ENCODE measurements around the gene TNIP2.
A peak's percentile ranks its signal among the peaks of the same experiment; 100 is the strongest.

TNIP2 gene

DNA sequence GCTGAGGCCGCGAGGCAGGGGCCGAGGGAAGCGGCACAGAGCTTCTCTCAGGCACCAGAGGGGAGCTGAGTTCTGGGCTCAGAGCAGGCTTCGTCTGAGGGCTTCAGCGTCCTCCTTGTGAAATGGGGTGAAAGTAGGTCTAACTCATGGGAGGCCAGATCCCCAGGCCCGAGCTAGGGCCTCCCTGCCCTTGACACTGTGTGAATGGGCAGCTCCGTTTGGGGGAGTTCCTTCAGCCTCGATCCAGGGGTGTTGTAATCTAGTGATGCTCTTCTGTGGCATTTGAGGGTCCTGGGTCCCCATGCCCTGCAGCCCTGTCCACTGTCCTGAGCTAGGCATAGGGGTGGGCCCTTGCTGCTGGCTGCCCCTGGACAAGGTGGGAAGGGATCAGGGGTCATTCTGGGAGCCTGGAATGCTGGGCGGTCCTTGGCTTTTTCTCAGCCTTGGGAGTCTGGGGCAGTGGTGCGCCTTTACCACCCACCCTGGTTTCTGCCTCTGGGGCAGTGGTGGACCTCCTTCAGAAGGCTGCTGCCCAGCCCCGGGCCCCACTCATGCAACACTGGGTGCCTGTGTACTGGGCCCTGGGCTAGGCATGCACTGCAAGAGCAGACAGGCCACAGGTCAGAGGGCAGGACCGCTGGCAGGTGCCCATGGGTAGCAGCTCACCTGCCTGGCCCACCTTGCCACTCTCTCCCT, 40.9 kb upstream of the TNIP2 start:
- Histone ChIP-seq H3K9me3 (no peaks in the 10 kb centered on the region), H3K4me1 (peaks cover 5% of the 10 kb centered on the region; the same call in 1 of the 2 replicates), H3K4me3 (no peak overlapping the region), H3K27me3 (ENCODE audit: low read depth) (no peaks in the 10 kb centered on the region), H3K36me3 (replicated peaks) (no peaks in the 10 kb centered on the region)
- DNase-seq (ENCODE audit: low spot score in 2 of 2), result no peak
- in situ Hi-C loops (cut with MboI; ENCODE audit: low sequenced_read_pairs), result no loop called here

DNA sequence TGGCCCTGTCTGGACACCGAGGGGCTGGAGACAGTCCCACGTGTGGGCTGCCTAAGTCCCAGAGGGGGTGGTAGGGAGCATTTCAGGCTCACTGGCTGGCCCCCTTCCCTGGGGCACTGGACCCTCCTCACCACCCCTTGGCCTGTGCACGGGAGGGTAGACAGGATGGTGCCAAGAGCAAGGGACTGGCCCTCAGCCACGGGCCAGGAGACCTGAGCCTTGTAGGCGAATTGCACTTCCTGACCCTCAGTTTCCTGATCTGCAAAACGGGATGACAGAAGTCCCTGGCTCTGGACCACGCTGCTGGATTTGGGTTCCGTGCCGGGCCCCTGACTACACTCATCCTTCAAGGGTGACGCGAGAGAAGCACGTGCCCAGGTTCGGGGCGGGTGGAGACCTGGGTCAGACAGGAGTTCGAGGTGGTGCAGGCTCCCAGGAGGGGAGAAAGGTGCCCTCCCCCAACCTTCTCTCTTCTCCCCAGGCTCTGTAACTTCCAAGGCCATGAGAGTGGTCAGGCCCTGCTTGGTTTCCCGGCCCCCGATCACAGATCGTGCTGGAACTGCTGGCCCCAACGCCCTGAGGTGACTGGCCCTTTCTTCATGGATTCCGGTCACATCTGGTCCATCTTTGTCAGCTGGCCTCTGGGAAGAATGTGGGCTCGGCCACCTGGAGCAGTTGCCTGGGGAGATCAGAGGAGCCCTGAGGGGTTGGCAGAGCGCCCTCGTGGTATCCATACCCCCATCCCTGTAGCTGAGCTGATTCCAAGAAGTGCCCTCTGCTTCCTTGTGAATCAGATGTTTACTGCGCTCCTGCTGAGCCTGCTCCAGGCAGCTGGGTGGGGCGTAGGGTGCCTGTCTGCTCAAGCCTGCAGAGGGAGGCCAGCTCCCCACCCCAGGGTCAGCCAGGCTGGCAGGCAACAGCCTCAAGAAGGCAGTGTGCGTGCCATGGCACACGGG, 40.0 kb upstream of the TNIP2 start:
- H3K4me3 ChIP-seq, result no peak overlapping the region
- in situ Hi-C loops (cut with MboI; ENCODE audit: low sequenced_read_pairs), result no loop called here
- peak in 1 of 2 experiments; percentile 6 for DNase-seq (ENCODE audit: low spot score in 2 of 2)
- peaks cover 5% of the 10 kb centered on the region; the same call in 1 of the 2 replicates for H3K4me1 ChIP-seq
- no peaks in the 10 kb centered on the region for H3K36me3 ChIP-seq (replicated peaks)
- H3K27me3 ChIP-seq (ENCODE audit: low read depth), result no peaks in the 10 kb centered on the region
- no peaks in the 10 kb centered on the region for H3K9me3 ChIP-seq

DNA sequence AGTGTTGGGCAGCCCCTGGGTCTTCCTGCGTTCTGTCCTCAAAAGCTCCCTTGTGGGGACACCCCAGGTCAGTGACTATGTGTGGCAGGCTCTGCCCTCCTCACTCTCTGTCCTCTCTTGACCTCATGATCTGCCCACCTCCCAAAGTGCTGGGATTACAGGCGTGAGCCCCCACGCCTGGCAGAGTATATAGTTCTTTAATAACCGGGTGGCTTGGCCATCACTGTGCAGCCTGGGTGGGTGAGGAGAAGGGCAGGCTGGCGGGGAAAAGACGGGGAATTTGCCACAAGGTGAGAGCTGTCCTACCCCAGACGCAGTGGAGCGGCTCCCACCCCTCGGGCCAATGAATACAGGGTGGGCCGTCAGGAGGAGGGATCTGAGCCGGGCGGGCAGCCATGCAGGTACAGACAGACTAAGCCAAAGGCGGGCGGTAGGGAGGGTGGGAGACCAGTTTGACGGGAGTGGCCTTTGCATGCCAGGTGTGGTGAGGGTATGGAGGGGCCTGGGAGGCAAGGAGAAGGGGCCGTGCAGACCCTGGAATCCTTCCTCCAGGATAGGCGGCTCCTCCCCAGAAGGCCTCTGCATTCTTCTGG, 39.3 kb upstream of the TNIP2 start:
- in situ Hi-C loops (cut with MboI; ENCODE audit: low sequenced_read_pairs), result no loop called here
- peaks cover 5% of the 10 kb centered on the region; the same call in 1 of the 2 replicates for H3K4me1 ChIP-seq
- no peak overlapping the region for H3K4me3 ChIP-seq
- H3K36me3 ChIP-seq (replicated peaks), result no peaks in the 10 kb centered on the region
- no peaks in the 10 kb centered on the region for H3K9me3 ChIP-seq
- no peak for DNase-seq (ENCODE audit: low spot score in 2 of 2)
- no peaks in the 10 kb centered on the region for H3K27me3 ChIP-seq (ENCODE audit: low read depth)

DNA sequence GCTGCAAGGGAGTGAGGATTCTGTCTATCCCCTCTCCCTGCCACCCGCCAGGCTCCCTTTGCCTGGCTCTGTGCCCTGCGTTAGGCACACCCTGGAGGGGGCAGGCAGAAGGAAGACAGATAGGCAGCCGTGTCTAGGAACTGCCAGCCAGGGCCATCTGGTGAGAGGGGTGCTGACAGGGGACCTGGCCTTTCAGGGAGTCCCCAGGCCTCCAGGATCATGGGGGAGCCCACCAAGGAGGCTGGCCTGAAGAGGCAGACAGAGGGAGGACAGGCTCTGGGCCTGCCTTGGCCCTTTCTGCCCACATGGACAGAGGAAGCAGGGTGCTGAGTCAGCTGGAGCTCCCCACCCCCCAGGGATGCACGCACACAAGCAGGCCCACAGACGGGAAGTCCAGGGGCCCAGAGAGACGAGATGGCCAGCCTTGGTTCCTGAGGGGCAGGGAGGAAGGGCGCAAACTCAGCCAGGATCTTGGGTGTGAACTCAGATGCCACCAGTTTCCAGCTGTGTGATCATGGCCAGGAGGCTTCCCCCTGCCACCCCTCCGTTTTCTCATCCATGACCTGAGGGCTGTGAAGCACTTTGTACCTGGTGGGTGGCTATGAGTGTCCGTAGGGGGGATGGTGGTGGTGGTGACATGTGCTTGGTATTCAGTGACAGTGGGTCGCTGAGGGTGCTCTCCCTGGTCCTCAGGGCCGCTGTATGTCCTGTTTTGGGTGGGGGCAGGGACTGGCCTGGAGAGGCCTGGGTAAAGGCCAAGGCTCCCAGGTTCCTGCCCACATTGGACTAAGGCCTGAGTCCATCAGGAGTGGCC, 38.6 kb upstream of the TNIP2 start:
- no peak for DNase-seq (ENCODE audit: low spot score in 2 of 2)
- in situ Hi-C loops (cut with MboI; ENCODE audit: low sequenced_read_pairs), result no loop called here
- Histone ChIP-seq H3K27me3 (ENCODE audit: low read depth) (no peaks in the 10 kb centered on the region), H3K4me3 (no peak overlapping the region), H3K36me3 (replicated peaks) (no peaks in the 10 kb centered on the region), H3K9me3 (no peaks in the 10 kb centered on the region), H3K4me1 (peaks cover 5% of the 10 kb centered on the region; the same call in 1 of the 2 replicates)

DNA sequence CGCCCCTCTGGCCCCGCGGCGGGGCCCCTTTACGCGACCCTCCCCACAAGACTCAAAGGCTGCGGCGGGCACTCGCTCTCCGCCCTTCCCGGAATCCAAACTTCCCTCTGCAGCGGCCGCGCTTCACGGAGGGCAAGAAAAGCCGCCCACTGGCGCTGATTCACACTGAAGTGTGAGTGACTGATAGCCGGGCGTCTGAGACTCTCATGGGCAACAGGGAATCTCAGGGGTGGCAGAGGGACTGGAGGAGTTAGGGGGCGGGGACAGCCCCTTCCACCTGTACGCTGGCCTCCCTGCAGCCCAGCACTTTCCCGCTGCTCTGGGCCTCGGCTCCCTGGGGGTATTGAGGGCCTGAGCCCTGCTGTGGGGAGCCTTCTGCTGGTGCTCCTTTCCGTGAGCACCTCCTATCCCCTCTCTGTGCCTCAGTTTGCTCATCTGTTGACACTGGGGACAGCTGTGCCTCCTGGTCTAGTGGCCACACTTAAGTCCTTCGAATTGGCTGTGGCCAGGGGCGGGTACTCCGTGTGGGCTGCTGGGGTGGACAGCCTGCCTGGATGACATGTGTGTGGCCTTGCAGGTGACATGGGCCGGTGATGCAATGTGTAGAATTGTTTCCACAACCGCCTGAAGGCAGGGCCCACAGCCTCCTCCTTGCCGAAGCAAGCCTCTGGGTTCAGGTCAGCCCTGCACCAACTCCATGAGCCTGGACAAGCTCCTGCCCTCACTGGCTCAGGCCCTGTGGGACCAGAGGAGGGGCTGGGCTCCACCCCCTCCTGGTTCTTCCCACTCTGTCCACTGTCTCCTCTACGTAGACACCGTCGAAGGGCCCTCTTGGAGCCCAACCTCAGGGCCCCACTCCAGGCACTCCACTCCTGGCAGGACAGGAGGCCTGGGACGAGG, 37.7 kb upstream of the TNIP2 start:
- Histone ChIP-seq H3K9me3 (no peaks in the 10 kb centered on the region), H3K27me3 (ENCODE audit: low read depth) (no peaks in the 10 kb centered on the region), H3K4me3 (peak overlapping the region; percentile 45), H3K36me3 (replicated peaks) (no peaks in the 10 kb centered on the region), H3K4me1 (peaks cover 5% of the 10 kb centered on the region; the same call in 1 of the 2 replicates)
- peak in 1 of 2 experiments; percentile 51 for DNase-seq (ENCODE audit: low spot score in 2 of 2)
- in situ Hi-C loops (cut with MboI; ENCODE audit: low sequenced_read_pairs), result no loop called here

DNA sequence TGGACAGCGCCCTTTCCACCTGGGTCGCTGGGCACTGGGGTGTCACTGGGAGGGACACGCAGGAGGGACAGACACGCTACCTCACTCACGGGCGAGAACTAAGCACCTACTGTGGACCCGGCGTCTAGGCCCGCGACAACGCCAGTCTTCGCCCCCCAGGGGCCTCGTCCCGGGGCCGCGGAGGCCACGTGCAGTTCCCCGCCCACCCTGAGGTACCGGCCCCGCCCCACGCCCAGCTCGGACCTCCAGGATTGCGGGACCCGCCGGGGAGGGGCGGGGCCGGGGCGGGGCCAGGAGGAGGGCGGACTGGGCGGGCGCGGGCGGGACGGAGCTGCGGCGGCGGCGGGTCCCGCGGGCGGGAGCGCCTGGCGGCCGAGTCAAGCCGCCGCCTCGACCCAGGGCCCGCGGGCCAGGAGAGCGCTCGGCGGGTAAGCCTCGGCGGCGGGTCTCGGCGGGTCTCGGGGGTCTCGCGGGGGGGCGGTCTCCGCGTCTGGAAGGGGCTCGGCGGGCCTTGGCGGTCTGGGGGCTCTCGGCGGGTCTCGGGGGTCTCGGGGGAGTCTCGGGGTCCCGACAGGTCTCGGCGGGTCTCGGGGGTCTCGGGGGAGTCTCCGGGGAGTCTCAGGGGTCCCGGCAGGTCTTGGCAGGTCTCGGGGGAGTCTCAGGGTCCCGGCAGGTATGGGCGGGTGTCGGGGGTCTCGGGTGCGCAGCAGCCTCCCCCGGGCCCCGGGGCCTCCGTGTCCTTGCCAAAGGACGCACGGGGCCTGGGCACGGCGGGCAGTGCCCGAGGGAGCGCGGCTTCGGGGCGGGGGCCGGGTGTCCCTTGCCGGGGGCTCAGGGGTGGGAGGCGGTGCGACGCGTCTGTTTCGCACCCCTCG, 36.8 kb upstream of the TNIP2 start, which contains the start of gene SH3BP2:
SH3BP2 (plus strand) TSS at position 375 of the 875 bp plus-strand sequence. CDS start 27,533 bp downstream, outside the sequence.
- peaks cover 5% of the 10 kb centered on the region; the same call in 1 of the 2 replicates for H3K4me1 ChIP-seq
- H3K27me3 ChIP-seq (ENCODE audit: low read depth), result no peaks in the 10 kb centered on the region
- DNase-seq (ENCODE audit: low spot score in 2 of 2), result peak; percentile 61 to 95
- H3K9me3 ChIP-seq, result no peaks in the 10 kb centered on the region
- peak within 1 kb of the TSS; percentile 45 for H3K4me3 ChIP-seq
- in situ Hi-C loops (cut with MboI; ENCODE audit: low sequenced_read_pairs), result no loop called here
- no peaks in the 10 kb centered on the region for H3K36me3 ChIP-seq (replicated peaks)

DNA sequence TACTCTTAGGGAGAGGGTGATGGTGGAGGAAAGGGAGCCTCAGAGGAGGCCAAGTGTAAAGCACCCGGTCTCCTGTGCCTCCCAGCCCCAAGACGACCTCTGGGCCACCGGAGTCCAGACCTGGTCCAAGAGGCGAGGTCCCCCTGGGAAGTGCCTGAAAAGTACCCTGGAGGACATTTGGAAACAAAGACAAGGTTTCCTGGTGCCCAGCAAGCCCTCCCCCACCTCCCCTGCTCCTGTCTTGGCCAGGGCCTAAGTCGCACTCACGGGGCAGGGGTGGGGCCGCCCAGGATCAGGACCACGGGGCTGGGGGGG, 36.2 kb upstream of the TNIP2 start:
- Histone ChIP-seq H3K4me3 (no peak overlapping the region), H3K9me3 (no peaks in the 10 kb centered on the region), H3K4me1 (peaks cover 5% of the 10 kb centered on the region; the same call in 1 of the 2 replicates), H3K27me3 (ENCODE audit: low read depth) (no peaks in the 10 kb centered on the region), H3K36me3 (replicated peaks) (no peaks in the 10 kb centered on the region)
- no peak for DNase-seq (ENCODE audit: low spot score in 2 of 2)
- in situ Hi-C loops (cut with MboI; ENCODE audit: low sequenced_read_pairs), result no loop called here

DNA sequence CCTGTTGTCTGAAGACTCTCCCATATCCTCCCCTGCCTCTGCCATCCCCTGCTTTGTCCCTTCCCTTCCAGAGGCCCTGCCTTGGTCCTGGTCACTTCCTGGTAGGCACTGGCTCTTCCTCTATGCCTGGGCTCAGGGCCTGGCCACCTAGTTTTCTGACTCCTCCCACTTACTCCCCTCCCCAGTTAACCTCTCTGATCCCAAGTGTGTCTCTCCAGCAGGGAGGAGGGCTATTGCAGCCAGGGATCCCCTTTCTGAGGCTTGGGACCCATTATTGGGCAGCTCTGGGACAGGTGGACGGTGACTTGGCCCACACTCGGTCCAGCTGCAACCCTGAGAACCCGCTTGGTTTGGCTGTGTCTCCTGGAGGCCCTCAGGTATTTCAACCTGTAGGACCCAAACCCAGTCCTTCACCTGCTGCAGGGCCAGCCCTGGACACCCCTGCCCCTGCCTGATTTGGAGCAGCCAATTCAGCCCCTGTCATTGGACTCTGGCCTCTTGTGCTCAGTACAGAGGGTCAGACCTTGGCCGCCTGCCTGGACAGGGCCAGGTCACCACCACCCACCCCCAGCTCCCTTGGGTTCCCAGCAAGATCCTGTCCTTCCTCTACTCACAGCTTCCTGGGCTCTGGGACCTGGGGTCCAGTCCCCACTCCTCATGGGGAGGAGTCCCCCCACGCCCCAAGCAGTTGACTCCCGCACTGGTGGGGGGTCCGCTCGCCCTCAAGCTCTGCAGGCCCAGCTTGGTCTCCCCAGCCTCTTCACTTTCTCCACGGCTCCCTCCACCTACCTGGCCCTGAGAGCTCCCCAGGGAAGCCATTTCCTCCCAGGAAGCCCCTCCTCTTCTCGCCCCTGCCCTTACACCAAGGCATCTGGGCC, 35.6 kb upstream of the TNIP2 start:
- Histone ChIP-seq H3K36me3 (replicated peaks) (no peaks in the 10 kb centered on the region), H3K4me3 (no peak overlapping the region), H3K4me1 (peaks cover 5% of the 10 kb centered on the region; the same call in 1 of the 2 replicates), H3K27me3 (ENCODE audit: low read depth) (no peaks in the 10 kb centered on the region), H3K9me3 (no peaks in the 10 kb centered on the region)
- in situ Hi-C loops (cut with MboI; ENCODE audit: low sequenced_read_pairs), result no loop called here
- DNase-seq (ENCODE audit: low spot score in 2 of 2), result no peak

DNA sequence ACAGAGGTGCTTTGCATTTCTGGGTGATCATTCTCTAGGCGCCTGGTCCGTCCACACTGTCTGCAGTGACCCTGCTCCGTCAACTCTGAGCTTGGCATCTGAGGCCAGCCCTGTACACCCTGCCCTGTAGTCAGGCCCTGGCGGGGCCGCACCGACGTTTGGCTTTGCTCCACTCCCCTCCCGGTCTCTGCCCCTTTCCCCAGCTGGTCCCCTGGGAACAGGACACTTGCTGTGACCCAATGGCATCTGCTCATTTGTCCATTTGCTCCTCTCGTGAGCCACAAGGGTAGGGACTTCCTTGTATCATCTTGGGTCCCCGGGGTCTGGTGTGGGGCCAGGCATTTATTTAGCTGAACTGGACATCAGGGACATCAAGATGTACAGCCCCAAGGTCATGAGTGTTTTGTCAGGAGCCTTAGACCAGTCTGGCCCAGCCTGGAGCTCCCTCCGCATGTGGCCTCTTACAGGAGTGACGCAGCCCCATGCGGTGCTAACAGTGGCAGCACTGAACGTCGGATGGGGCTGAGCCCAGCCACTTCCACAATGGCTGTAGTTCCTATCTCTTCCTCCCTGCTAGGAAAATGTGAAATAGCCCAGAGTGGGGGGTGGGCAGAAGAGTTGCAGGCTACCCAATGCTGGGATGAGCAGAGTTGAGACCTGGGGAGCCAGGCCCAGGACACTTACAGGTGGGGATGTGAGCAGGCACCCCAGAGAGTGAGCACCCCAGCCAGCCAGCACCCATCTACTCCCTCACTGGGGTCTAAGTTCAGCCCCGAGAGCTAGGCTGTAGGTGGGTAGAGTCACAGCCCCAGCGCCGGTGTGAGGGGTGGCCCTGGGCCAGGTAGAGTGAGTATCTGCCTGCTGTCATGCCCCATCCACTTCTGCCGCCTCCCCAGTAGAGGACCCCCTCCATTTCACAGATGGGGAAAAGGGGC, 34.7 kb upstream of the TNIP2 start:
- H3K36me3 ChIP-seq (replicated peaks), result no peaks in the 10 kb centered on the region
- peaks cover 5% of the 10 kb centered on the region; the same call in 1 of the 2 replicates for H3K4me1 ChIP-seq
- in situ Hi-C loops (cut with MboI; ENCODE audit: low sequenced_read_pairs), result no loop called here
- no peaks in the 10 kb centered on the region for H3K9me3 ChIP-seq
- H3K27me3 ChIP-seq (ENCODE audit: low read depth), result no peaks in the 10 kb centered on the region
- DNase-seq (ENCODE audit: low spot score in 2 of 2), result no peak
- H3K4me3 ChIP-seq, result no peak overlapping the region

DNA sequence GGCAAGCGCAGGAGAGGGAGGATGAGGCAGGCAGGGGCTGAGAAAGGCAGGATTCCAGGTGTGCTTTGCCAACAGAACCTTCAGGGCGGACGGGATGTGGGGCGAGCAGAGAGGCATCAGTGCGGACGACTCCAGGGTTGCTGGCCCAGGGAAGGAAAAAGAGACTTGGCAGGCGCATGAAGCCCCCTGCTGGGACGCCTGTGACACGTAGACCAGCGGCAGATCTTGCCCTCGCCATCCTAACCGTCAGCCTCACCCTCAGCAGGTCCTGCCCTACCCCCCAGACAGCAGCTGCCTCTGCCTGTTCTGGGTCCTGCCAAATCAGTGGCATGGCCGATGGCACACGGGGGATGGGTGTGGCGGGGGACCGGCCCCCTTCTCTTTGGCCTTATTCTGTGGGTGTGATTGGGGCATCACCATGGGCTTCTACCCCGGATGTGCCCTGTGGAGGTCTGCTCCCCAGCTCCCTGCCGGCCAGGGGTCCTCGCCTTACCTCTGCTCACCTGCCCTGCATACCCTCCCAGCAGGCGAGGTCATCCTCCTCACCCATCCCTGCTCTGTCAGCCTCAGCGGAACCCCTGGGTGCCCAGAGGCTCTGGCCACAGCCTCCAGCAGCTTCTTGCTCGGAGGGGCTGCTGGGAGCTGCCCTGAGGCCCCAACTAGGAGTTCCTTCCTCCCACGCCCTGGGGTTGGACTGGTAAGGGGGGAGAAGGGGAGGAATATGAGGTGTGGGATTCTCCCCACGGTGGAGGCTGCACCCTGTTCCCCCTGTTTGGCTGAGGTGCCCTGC, 33.9 kb upstream of the TNIP2 start:
- Histone ChIP-seq H3K36me3 (replicated peaks) (no peaks in the 10 kb centered on the region), H3K27me3 (ENCODE audit: low read depth) (no peaks in the 10 kb centered on the region), H3K4me3 (no peak overlapping the region), H3K9me3 (no peaks in the 10 kb centered on the region), H3K4me1 (peaks cover 5% of the 10 kb centered on the region; the same call in 1 of the 2 replicates)
- DNase-seq (ENCODE audit: low spot score in 2 of 2), result no peak
- in situ Hi-C loops (cut with MboI; ENCODE audit: low sequenced_read_pairs), result no loop called here

Data from HAP-1 (cell line).